Gastrocnemius medialis (tissue), 4 donors: ENCODE measurements around the gene ANKRD13B. TPM values are rescaled to one million over a fixed set of nuclear protein-coding genes. Genes with fewer than 3 reads are reported as not detected.
A peak's percentile ranks its signal among the peaks of the same experiment; 100 is the strongest.

Experiments used
- ATAC-seq, 2 donors: fragments of 150-250 bp; one replicate each; pipeline ENCODE4 v1.9.1; 2016
- DNase-seq, 2 donors: peaks; one replicate each; pipeline ENCODE4 v3.0.0-alpha.2; 2019
- H3K27ac ChIP-seq, 4 donors: fragments of 200-600 bp; sonication (generic); 1 replicate in 1 of 4; 2 replicates in 3 of 4; pipeline ENCODE4 v1.5.1; 2016 to 2018; ENCODE audit warnings: mild to moderate bottlenecking in 2 of 4, moderate library complexity in 1 of 4
- H3K27me3 ChIP-seq, 3 donors: fragments of 200-600 bp; sonication (generic) in 2 of 3; 1 replicate in 1 of 3; 2 replicates in 2 of 3; pipeline versions ENCODE4 v1.5.1 to v1.6.0; 2016 to 2019; ENCODE audit warnings: mild to moderate bottlenecking in 1 of 3, moderate library complexity in 1 of 3
- H3K36me3 ChIP-seq, 2 donors: fragments of 200-600 bp; sonication (generic) in 1 of 2; one replicate each; pipeline ENCODE4 v1.5.1; 2017 to 2018
- H3K4me1 ChIP-seq, 2 donors: fragments of 200-600 bp; sonication (generic) in 1 of 2; one replicate each; pipeline ENCODE4 v1.5.1; 2016 to 2017; ENCODE audit warnings: mild to moderate bottlenecking in 2 of 2
- H3K4me3 ChIP-seq, 4 donors: fragments of 200-600 bp; sonication (generic) in 3 of 4; 1 replicate in 1 of 4; 2 replicates in 3 of 4; pipeline ENCODE4 v1.5.1; 2016 to 2019; ENCODE audit warnings: mild to moderate bottlenecking in 2 of 4
- H3K9me3 ChIP-seq, 3 donors: fragments of 200-600 bp; sonication (generic) in 2 of 3; 1 replicate in 1 of 3; 2 replicates in 2 of 3; pipeline ENCODE4 v1.5.1; 2016 to 2019
- CTCF ChIP-seq, 5 experiments: fragments of 450-650 bp in 3 of 5; fragments of 200-600 bp in 2 of 5; sonication (generic) in 2 of 5; IDR thresholded peaks in 4 of 5; conservative IDR thresholded peaks in 1 of 5; 1 replicate in 4 of 5; 2 replicates in 1 of 5; pipeline ENCODE4 v1.5.1; 2016 to 2019; ENCODE audit warnings: antibody characterized with exemption in 5 of 5, mild to moderate bottlenecking in 3 of 5, moderate library complexity in 3 of 5
- POLR2A ChIP-seq, 2 donors: fragments of 450-650 bp; IDR thresholded peaks; one replicate each; pipeline ENCODE4 v1.6.1; 2017; ENCODE audit warnings: antibody characterized with exemption in 2 of 2, mild to moderate bottlenecking in 2 of 2, moderate library complexity in 2 of 2
- in situ Hi-C, 4 donors: fragments of 200-750 bp; cut with MboI; loops; one replicate each; pipeline versions ENCODE4 v1.15.0 to v1.8.0; 2017; ENCODE audit warnings: low sequenced_read_pairs in 4 of 4
- intact Hi-C: fragments of 100-400 bp; cut with DNase I; formaldehyde crosslinking; loops from one replicate; pipeline ENCODE4 v1.15.1; 2023; ENCODE audit warnings: low total_unique reads
- total RNA-seq, 4 donors: library from RNA; depleted of rRNA; stranded (reverse); fragments of >200 nt; gene quantifications; one replicate each; pipeline versions ENCODE4 v1.1.0 to v1.2.3, GENCODE V29; 2016

Gene ANKRD13B
- total RNA-seq, 4 donors from 2014 or later = 8.2 to 11.5 (median 9.2) TPM

- in situ Hi-C loops = loop anchor here in 3 of 4 donors (25.0 kb wide), 2 partner anchors 309 to 334 kb away; partner anchors contain the start of genes EFCAB5 (in 2 of the 3) and SSH2 (in 2 of the 3)
- Histone ChIP-seq H3K9me3 (no peaks in the 10 kb centered on the region), H3K4me1 (no peaks in the 10 kb centered on the region), H3K27me3 (no peaks in the 10 kb centered on the region), H3K27ac (no peak overlapping the region), H3K36me3 (no peaks in the 10 kb centered on the region), H3K4me3 (no peak overlapping the region)
- DNase-seq = no peak
- TF ChIP-seq POLR2A (IDR thresholded peaks at IDR 0.05) (no peak), CTCF (IDR thresholded peaks at IDR 0.05 in 4 of 5, conservative IDR thresholded peaks at IDR 0.05 in 1 of 5) (no peak)
- intact Hi-C loops = no loop called here
- no peak for ATAC-seq
These were observed 10.3 kb downstream of the ANKRD13B start for GRCh38 chr17:29603109-29603674.

- no peaks in the 10 kb centered on the region for H3K27me3 ChIP-seq
- H3K4me3 ChIP-seq = no peak overlapping the region
- no peaks in the 10 kb centered on the region for H3K9me3 ChIP-seq
- no peak for TF ChIP-seq CTCF (IDR thresholded peaks at IDR 0.05 in 4 of 5, conservative IDR thresholded peaks at IDR 0.05 in 1 of 5)
- no peak for TF ChIP-seq POLR2A (IDR thresholded peaks at IDR 0.05)
- no peak for DNase-seq
- ATAC-seq = no peak
- peaks cover 0 to 2% of the 10 kb centered on the region in 2 donors for H3K4me1 ChIP-seq
- intact Hi-C loops = no loop called here
- in situ Hi-C loops = loop anchor here in 3 of 4 donors (25.0 kb wide), 2 partner anchors 305 to 330 kb away; partner anchors contain the start of genes EFCAB5 (in 2 of the 3) and SSH2 (in 2 of the 3)
- H3K27ac ChIP-seq = no peak overlapping the region
- no peaks in the 10 kb centered on the region for H3K36me3 ChIP-seq
These were observed 14.7 kb downstream of the ANKRD13B start for GRCh38 chr17:29607557-29608195.

- Histone ChIP-seq H3K9me3 (no peaks in the 10 kb centered on the region), H3K27me3 (no peaks in the 10 kb centered on the region), H3K36me3 (no peaks in the 10 kb centered on the region), H3K4me3 (no peak overlapping the region), H3K4me1 (peaks cover 9 to 12% of the 10 kb centered on the region in 2 donors), H3K27ac (peak overlapping the region in 2 of 4 donors; percentile 18 to 43)
- DNase-seq = peak; percentile 2 to 63
- intact Hi-C loops = no loop called here
- peak in 1 of 2 donors; percentile 17 for ATAC-seq
- in situ Hi-C loops = loop anchor here in 3 of 4 donors (25.0 kb wide), 2 partner anchors 303 to 328 kb away; partner anchors contain the start of genes EFCAB5 (in 2 of the 3) and SSH2 (in 2 of the 3)
- TF ChIP-seq CTCF (IDR thresholded peaks at IDR 0.05 in 4 of 5, conservative IDR thresholded peaks at IDR 0.05 in 1 of 5) = no peak
- no peak for TF ChIP-seq POLR2A (IDR thresholded peaks at IDR 0.05)
These were observed 16.1 kb downstream of the ANKRD13B start for GRCh38 chr17:29608986-29609385.

- in situ Hi-C loops (loop anchor here in 3 of 4 donors (25.0 kb wide), 2 partner anchors 302 to 327 kb away; partner anchors contain the start of genes EFCAB5 (in 2 of the 3) and SSH2 (in 2 of the 3)), intact Hi-C loops (no loop called here)
- H3K4me3 ChIP-seq = no peak overlapping the region
- no peak for ATAC-seq
- no peaks in the 10 kb centered on the region for H3K9me3 ChIP-seq
- no peaks in the 10 kb centered on the region for H3K27me3 ChIP-seq
- peaks cover 20 to 26% of the 10 kb centered on the region in 2 donors for H3K4me1 ChIP-seq
- TF ChIP-seq POLR2A (IDR thresholded peaks at IDR 0.05) (no peak), CTCF (IDR thresholded peaks at IDR 0.05 in 4 of 5, conservative IDR thresholded peaks at IDR 0.05 in 1 of 5) (no peak)
- DNase-seq = no peak
- no peak overlapping the region for H3K27ac ChIP-seq
- no peaks in the 10 kb centered on the region for H3K36me3 ChIP-seq
These were observed 17.5 kb downstream of the ANKRD13B start for GRCh38 chr17:29610395-29610794.
